NCI-H187 (cell line): Measurements from ENCODE around the gene LHFPL6.

ENCODE experiments used
- DNase-seq, 2 experiments: peaks; one replicate each; lab custom pipeline; 2025; lab: John Stamatoyannopoulos, UW

Gene LHFPL6

GRCh38 chr13:39379667-39380655, 223.0 kb downstream of the LHFPL6 start:
- DNase-seq, result no peak

DNA sequence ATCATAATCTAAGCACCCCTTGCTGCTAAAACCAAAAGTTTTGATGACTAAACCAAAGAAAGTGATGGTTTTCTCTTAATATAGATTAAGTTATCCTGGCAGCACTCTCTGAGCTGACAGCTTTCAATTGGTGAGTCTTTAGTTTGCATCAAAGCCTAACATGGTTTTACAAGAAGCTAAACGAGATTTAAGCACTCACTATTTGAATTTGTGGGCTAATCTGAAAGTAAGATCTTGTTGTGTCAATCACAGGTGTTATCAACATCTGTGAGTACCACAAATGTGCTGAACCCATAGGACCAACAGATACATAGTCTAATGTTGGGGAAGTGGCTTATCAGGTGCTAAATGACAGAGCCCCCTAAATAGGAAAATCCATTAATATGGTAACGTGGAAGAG, 223.9 kb downstream of the LHFPL6 start:
- no peak for DNase-seq

DNA sequence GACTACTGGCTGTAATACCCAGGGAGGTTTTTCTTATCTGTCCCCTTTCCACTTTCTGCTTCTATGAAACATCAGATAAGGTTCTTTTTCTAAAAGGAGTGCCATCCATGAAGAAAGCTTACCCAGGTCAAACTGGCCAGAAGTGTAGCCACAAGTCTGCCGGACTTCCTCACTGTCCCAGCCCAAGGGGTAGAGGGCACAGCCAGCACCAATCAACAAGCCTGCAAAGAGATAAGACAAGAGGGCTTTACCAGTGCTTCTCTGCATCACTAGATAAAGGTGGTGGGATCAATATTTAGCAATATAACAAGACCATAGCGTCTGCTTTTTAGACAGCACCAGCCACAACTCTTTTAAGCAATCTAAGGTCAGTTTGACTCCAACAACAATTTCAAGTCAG, 224.7 kb downstream of the LHFPL6 start:
- DNase-seq, result no peak

GRCh38 chr13:39377699-39378098, 225.3 kb downstream of the LHFPL6 start:
- DNase-seq, result no peak

DNA sequence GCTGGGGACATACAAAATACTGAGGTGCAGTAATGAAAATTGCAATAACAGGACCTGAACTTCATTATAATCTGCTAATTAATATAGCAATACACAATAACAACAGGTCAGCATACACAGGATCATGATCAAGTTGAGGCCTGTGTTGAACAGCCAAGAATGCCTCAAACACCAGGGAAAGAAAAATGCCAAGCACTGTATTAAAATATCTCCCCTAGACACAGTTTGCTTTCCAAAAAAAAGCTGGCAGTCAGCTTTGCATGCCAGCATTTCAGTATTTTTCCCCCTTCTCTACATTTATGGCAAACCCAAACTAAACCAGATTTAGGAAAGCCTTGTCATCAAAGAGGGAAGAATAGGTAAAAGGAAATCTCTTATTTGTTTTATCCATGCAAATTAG, 226.9 kb downstream of the LHFPL6 start:
- no peak for DNase-seq

- no peak for DNase-seq
These were observed 227.4 kb downstream of the LHFPL6 start for GRCh38 chr13:39375601-39376000.

DNA sequence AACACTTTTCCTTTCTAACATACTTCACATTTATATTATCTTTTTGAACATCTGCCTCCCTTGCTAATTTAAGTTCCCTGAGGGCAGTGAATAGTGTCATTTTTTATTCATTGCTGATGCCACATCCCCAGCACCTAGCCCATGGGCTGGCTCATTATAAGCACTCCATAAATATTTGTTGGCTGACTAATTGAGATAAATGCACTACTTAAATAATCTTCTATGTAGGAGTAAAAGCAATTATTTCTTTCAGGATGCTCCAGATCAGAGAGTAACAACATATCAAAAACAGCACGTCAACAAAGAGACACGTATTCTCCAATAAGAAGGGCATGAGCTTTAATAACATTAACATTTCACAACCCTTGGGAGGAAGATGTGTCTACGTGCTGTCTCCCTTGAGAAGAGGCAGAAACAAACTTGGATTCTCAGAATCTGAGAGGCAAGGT, 228.2 kb downstream of the LHFPL6 start:
- no peak for DNase-seq

DNA sequence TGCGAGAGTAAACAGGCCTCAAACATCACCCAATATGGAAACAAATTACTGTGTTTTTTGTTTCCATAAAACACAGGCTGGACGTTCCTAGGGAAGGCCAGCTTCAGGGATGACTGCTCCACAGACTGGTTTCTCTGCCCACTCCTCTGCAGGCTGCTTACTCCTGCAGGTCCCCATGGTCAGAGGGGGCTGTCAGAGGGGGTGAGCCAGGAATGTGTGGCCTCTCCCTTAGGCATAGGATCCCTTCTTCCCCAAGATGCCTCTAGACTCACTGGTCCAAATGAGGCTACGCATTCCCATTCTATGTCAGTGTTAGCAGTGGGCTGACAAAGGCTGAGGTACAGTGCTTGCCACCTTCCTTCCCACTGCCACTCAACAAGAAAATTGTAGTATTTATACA, 229.8 kb downstream of the LHFPL6 start:
- DNase-seq, result no peak

- DNase-seq, result no peak
These were observed 231.3 kb downstream of the LHFPL6 start for GRCh38 chr13:39371706-39372105.

DNA sequence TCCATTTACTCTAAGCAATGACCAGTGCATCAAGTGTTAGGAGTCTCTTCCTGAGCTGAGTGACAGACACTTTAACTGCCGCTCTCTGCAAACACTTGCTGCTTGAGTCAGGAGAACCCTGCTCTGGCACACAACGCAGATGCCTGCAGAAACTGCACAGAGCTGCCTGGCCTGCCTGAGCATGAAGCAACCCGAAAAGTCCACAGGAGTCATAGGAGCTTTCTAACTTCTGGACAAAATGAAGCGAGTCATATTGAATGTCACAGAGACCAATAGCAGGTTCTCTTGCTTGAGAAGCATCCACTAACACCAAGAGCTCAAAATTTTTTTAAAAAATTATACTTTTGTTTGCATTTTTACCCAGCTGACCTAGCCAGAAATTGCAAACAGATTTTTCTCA, 232.4 kb downstream of the LHFPL6 start:
- DNase-seq, result no peak

DNA sequence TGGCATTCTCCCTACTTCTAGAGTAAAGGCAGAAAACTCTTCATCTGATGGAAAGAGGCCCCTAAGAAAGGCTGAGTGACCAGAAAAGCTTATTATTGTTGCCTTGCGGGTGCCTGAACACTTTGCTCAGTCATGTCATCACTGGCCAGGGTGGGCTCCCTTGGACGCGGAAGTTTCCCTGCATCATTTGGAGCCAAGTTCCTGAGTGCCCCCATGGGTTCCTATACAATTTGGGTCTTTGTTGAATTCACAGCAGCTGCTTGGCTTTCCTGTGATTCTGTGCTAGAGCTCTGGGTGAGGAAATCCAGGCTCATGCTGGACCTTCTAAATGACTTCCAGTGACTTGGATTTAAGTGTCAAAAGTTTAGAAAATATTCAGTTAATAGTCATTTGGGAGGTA, 232.9 kb downstream of the LHFPL6 start:
- DNase-seq, result no peak

- DNase-seq, result no peak
These were observed 233.7 kb downstream of the LHFPL6 start for GRCh38 chr13:39369161-39369890.

DNA sequence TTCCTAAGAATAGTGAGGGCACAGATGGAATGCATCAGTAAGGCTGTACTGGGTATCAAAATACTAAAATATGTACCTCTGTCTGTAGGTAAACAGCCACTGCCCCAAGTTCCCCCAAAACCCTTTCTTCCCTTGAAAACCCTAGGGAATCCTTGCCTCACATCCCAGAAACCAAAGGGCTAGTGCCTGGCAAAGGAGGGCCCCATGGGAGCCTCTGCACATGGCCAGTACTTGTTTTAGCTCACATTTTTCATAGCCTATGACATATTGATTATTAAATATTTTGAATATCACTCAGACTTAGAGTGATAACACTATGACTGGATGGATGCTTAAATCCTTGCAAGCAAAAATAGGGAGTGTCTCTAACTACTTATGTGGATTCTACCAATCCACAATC, 237.1 kb downstream of the LHFPL6 start:
- DNase-seq, result no peak

GRCh38 chr13:39364947-39365468, 238.0 kb downstream of the LHFPL6 start:
- no peak for DNase-seq

GRCh38 chr13:39363382-39363772, 239.6 kb downstream of the LHFPL6 start:
- DNase-seq, result no peak

DNA sequence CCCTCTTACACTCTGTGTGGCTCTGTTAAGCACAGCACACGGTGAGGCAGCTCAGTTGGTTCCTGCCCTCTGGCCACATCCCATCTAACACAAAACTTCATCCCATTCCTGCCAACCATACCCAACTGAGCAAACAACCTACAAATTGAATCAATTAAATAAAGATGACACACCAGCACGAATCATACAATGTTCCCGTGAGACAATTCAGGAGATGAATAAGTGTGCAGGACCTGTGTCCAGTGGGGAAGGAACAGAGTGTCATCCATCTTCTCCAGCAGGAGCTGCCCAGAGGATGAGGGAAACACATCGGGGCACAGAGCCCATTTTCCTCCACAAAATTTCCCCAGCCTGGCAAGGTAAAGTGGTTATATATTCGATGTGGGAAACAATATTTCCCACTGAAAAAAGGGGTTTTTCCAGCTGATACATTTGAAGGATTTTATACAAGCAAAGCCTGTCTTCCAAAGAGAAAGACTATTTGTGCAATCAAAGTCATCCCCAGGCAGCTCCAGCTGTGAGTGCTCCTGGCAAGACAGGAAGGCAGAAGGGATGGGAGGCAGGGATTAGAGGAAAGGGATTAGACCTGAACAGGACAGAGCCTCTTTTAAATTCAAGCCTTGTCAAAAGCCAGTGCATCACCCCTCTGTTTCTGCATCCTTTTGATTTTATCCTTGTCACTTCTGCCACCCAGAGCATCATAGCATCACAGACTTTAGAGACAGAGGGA, 240.2 kb downstream of the LHFPL6 start:
- DNase-seq, result no peak

GRCh38 chr13:39353988-39354387, 249.0 kb downstream of the LHFPL6 start:
- no peak for DNase-seq

- no peak for DNase-seq
These were observed 252.5 kb downstream of the LHFPL6 start for GRCh38 chr13:39350461-39350881.

DNA sequence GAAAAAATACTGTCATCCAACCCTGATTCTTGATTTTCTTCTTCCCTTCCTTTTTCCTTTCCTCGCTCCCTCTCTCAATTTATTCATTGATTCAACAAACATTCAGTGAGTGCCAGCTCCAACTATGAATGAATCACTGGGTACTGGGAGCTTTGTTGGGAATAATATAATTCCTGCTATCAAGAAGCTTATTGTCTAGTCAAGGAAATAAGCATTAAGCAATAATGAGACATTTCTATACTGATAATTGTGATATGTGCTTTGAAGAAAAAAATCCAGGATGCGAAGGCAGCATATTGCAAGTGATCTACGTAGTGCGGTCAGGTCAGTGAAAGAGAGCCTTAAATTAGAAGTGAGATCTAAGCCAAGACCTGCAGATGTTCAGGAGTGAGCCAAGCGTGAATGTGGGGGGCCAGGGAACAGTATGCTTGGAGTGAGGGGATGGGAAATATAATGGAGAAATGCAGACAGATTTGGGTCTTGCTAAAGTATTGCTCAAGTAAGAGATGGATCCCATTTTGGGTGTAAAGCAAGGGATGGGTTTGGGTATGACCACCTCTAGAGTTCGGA, 253.5 kb downstream of the LHFPL6 start:
- no peak for DNase-seq

- DNase-seq, result peak in 1 of 2 experiments; percentile 20
These were observed 254.8 kb downstream of the LHFPL6 start for GRCh38 chr13:39347926-39348901.

GRCh38 chr13:39345982-39346381, 257.0 kb downstream of the LHFPL6 start:
- DNase-seq, result no peak
